Measurements from ENCODE around the gene NID1.

DNA sequence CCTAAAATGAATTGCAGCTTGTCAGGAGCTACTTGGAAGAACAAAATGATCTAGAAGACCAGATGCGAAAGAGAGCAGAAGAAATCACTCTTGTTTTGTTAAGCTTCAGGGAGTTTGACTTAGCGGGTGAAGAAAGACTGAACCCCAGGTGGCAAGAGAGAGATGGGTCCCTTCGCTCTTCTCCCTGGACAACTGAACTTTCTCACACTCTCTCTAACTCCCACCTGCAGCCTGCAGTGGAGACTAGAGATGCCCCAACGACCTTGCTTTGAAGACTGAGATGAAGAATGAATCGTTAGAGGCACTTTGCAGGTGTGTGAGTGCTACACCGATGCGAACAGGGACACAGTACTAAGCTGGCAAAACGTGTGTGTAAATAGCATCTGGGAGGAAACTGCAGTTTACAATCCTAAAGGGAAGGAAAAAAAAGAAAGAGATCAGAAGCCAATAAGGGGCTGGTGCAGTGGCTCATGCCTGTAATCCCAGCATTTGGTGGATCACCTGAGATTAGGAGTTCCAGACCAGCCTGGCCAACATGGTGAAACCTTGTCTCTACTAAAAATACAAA, 133.6 kb downstream of the NID1 start:
- TF ChIP-seq CTCF (IDR thresholded peaks at IDR 0.05; ENCODE audit: insufficient read depth, low read depth, low read length) (no peak), EZH2 (IDR thresholded peaks at IDR 0.05; ENCODE audit: insufficient read depth, low read length) (no peak)

All from astrocyte (in vitro differentiated cells and primary cell).